CD1c-positive myeloid dendritic cell (primary cell): Measurements from ENCODE around the gene FBLN5.
A peak's percentile ranks its signal among the peaks of the same experiment; 100 is the strongest.
"Not testable (repeated sequence)": the region's sequence is repeated elsewhere in the genome, so short reads cannot be mapped to it uniquely, and the experiment has no call there.

ENCODE experiments used
- DNase-seq: peaks from one replicate; pipeline ENCODE4 v3.0.0-alpha.2; 2016; ENCODE audit errors: extremely low spot score

Gene FBLN5

GRCh38 chr14:91885113-91885712 lies 62.3 kb downstream of the FBLN5 start:
- no peak for DNase-seq

- no peak for DNase-seq
These were observed 62.8 kb downstream of the FBLN5 start for GRCh38 chr14:91884664-91885063.

- no peak for DNase-seq
These were observed 63.7 kb downstream of the FBLN5 start for GRCh38 chr14:91883753-91884152.

- DNase-seq, result no peak
These were observed 64.7 kb downstream of the FBLN5 start for GRCh38 chr14:91882776-91883175.

- no peak for DNase-seq
These were observed 65.1 kb downstream of the FBLN5 start for GRCh38 chr14:91882369-91882768.

- DNase-seq, result no peak
These were observed 68.3 kb downstream of the FBLN5 start for GRCh38 chr14:91879196-91879595.

GRCh38 chr14:91878274-91878673 lies 69.2 kb downstream of the FBLN5 start:
- no peak for DNase-seq

- DNase-seq, result no peak
These were observed 70.0 kb downstream of the FBLN5 start for GRCh38 chr14:91877376-91877915.

GRCh38 chr14:91876492-91876891 lies 71.0 kb downstream of the FBLN5 start:
- DNase-seq, result no peak

GRCh38 chr14:91875525-91876286 lies 71.8 kb downstream of the FBLN5 start:
- DNase-seq, result no peak

- DNase-seq, result peak; percentile 42
These were observed 73.8 kb downstream of the FBLN5 start for GRCh38 chr14:91873471-91874415.

GRCh38 chr14:91872517-91873470 lies 74.7 kb downstream of the FBLN5 start:
- peak; percentile 64 for DNase-seq

- peak; percentile 46 for DNase-seq
These were observed 75.4 kb downstream of the FBLN5 start for GRCh38 chr14:91872011-91872501.

- DNase-seq, result not testable (repeated sequence)
These were observed 76.1 kb downstream of the FBLN5 start for GRCh38 chr14:91871401-91871800.

- no peak for DNase-seq
These were observed 76.6 kb downstream of the FBLN5 start for GRCh38 chr14:91870890-91871289.

GRCh38 chr14:91870001-91870400 lies 77.5 kb downstream of the FBLN5 start:
- peak; percentile 20 for DNase-seq

- no peak for DNase-seq
These were observed 77.9 kb downstream of the FBLN5 start for GRCh38 chr14:91869556-91869955.

- no peak for DNase-seq
These were observed 80.0 kb downstream of the FBLN5 start, which contains the start of gene TC2N for GRCh38 chr14:91867316-91867988. Gene TC2N (minus strand): TSS chr14:91867536. CDS start chr14:91813769, 53,767 bp downstream.

GRCh38 chr14:91866511-91867295 lies 80.8 kb downstream of the FBLN5 start:
- no peak for DNase-seq
